ENCODE results near the gene COL6A5. TPM values are rescaled to one million over a fixed set of nuclear protein-coding genes. Genes with fewer than 3 reads are reported as not detected.

COL6A5 gene
- total RNA-seq, 2 donors from 2014 or later = not detected

DNA sequence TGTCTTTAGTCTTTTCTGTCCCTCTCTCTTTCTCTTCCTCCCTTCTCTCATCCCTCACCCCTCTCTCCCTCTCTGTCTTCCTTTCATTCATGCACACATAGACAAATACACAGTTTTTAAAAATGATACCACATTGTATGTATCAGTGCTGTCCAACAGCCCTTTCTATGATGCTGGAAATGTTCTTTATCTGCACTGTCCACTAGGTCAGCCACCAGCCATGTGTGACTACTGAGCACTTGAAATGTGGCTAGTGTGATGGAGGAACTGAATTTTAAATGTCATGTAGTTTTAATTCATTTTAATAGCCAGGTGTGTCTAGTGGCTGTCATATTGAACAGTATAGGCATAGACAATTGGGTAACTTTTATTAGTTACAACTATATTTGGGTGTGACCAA, 34.9 kb downstream of the COL6A5 start:
- H3K27me3 ChIP-seq = no peaks in the 10 kb centered on the region
- H3K4me3 ChIP-seq = no peak overlapping the region
- H3K36me3 ChIP-seq (replicated peaks in 1 of 2; ENCODE audit: insufficient read depth in 1 of 2, low read depth in 2 of 2) = no peaks in the 10 kb centered on the region
- TF ChIP-seq POLR2A (IDR thresholded peaks at IDR 0.05) = no peak
- TF ChIP-seq, protein P1, sequence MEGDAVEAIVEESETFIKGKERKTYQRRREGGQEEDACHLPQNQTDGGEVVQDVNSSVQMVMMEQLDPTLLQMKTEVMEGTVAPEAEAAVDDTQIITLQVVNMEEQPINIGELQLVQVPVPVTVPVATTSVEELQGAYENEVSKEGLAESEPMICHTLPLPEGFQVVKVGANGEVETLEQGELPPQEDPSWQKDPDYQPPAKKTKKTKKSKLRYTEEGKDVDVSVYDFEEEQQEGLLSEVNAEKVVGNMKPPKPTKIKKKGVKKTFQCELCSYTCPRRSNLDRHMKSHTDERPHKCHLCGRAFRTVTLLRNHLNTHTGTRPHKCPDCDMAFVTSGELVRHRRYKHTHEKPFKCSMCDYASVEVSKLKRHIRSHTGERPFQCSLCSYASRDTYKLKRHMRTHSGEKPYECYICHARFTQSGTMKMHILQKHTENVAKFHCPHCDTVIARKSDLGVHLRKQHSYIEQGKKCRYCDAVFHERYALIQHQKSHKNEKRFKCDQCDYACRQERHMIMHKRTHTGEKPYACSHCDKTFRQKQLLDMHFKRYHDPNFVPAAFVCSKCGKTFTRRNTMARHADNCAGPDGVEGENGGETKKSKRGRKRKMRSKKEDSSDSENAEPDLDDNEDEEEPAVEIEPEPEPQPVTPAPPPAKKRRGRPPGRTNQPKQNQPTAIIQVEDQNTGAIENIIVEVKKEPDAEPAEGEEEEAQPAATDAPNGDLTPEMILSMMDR (IDR thresholded peaks at IDR 0.05) = no peak
- ATAC-seq = no peak
- no peak for DNase-seq
- H3K9me3 ChIP-seq = no peaks in the 10 kb centered on the region
- no peaks in the 10 kb centered on the region for H3K4me1 ChIP-seq
- intact Hi-C loops (cut with DNase I) = no loop called here
- H3K27ac ChIP-seq = no peak overlapping the region

GRCh38 chr3:130383424-130383823, 38.0 kb downstream of the COL6A5 start:
- ATAC-seq = no peak
- no peak overlapping the region for H3K27ac ChIP-seq
- H3K4me3 ChIP-seq = no peak overlapping the region
- intact Hi-C loops (cut with DNase I) = no loop called here
- WGBS, 2 donors = 34 to 44% methylated on average over 3 of the region's 3 CpGs
- TF ChIP-seq, protein P1 (IDR thresholded peaks at IDR 0.05) = no peak
- TF ChIP-seq POLR2A (IDR thresholded peaks at IDR 0.05) = no peak
- no peak for DNase-seq
- no peaks in the 10 kb centered on the region for H3K27me3 ChIP-seq
- no peaks in the 10 kb centered on the region for H3K4me1 ChIP-seq
- H3K36me3 ChIP-seq (replicated peaks in 1 of 2; ENCODE audit: insufficient read depth in 1 of 2, low read depth in 2 of 2) = no peaks in the 10 kb centered on the region
- no peaks in the 10 kb centered on the region for H3K9me3 ChIP-seq

- Histone ChIP-seq H3K27ac (no peak overlapping the region), H3K4me3 (no peak overlapping the region), H3K9me3 (no peaks in the 10 kb centered on the region), H3K4me1 (no peaks in the 10 kb centered on the region), H3K36me3 (replicated peaks in 1 of 2; ENCODE audit: insufficient read depth in 1 of 2, low read depth in 2 of 2) (no peaks in the 10 kb centered on the region), H3K27me3 (no peaks in the 10 kb centered on the region)
- WGBS, 2 donors = 23 to 66% methylated on average over 3 of the region's 3 CpGs
- intact Hi-C loops (cut with DNase I) = no loop called here
- DNase-seq (no peak), ATAC-seq (no peak)
- TF ChIP-seq POLR2A (IDR thresholded peaks at IDR 0.05) = no peak
- TF ChIP-seq, protein P1 (IDR thresholded peaks at IDR 0.05) = no peak
These were observed 39.1 kb downstream of the COL6A5 start for GRCh38 chr3:130384476-130385025.

- Histone ChIP-seq H3K9me3 (no peaks in the 10 kb centered on the region), H3K36me3 (replicated peaks in 1 of 2; ENCODE audit: insufficient read depth in 1 of 2, low read depth in 2 of 2) (no peaks in the 10 kb centered on the region), H3K27me3 (no peaks in the 10 kb centered on the region), H3K4me3 (no peak overlapping the region), H3K27ac (no peak overlapping the region), H3K4me1 (no peaks in the 10 kb centered on the region)
- 37 to 47% methylated on average over 2 of the region's 2 CpGs for WGBS, 2 donors
- TF ChIP-seq POLR2A (IDR thresholded peaks at IDR 0.05) = no peak
- TF ChIP-seq, protein P1 (IDR thresholded peaks at IDR 0.05) = no peak
- ATAC-seq = no peak
- intact Hi-C loops (cut with DNase I) = no loop called here
- DNase-seq = no peak
These were observed 41.3 kb downstream of the COL6A5 start for GRCh38 chr3:130386604-130387263.
